ENCODE measurements around the gene HSPB7.
"Not testable (repeated sequence)": the region's sequence is repeated elsewhere in the genome, so short reads cannot be mapped to it uniquely, and the experiment has no call there.

Gene HSPB7

DNA sequence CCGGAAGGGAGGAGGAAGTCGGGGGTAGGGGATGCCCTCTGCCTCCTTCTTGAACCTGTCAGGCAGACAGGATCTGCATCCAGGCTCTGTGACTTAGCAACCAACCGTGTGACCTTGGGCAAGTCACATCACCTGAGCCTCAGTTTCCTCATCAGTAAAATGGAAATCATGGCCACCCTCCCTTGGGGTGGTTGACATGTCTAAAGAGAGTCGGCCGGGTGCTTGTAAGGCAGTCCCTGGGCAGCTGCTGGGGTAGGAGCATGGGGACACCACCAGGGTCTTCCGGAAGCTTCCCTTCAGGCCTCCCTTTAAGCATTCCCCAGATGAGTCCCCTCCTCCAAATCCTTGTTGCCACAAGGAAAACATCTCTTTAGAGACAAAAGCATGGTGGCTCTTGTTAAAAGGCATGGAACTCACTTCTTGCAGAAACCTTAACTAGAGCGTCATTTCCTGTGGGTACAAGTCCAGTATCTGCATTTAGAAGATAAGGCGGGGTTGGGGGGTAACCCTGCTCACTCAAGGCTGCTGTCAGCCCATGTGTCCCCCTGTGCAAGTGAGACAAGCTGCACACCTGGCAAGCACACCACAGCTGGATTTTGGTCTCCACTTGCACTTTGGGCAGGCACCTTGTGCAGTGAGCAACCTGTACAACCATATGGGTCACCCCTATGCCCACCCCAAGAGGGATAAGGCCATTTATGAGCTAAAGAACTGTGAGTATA, 36.1 kb upstream of the HSPB7 start:
- TF ChIP-seq, protein P1, sequence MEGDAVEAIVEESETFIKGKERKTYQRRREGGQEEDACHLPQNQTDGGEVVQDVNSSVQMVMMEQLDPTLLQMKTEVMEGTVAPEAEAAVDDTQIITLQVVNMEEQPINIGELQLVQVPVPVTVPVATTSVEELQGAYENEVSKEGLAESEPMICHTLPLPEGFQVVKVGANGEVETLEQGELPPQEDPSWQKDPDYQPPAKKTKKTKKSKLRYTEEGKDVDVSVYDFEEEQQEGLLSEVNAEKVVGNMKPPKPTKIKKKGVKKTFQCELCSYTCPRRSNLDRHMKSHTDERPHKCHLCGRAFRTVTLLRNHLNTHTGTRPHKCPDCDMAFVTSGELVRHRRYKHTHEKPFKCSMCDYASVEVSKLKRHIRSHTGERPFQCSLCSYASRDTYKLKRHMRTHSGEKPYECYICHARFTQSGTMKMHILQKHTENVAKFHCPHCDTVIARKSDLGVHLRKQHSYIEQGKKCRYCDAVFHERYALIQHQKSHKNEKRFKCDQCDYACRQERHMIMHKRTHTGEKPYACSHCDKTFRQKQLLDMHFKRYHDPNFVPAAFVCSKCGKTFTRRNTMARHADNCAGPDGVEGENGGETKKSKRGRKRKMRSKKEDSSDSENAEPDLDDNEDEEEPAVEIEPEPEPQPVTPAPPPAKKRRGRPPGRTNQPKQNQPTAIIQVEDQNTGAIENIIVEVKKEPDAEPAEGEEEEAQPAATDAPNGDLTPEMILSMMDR (IDR thresholded peaks at IDR 0.05; ENCODE audit: low read depth, low read length) = no peak
- no peak for DNase-seq (ENCODE audit: extremely low read depth, low read depth)

DNA sequence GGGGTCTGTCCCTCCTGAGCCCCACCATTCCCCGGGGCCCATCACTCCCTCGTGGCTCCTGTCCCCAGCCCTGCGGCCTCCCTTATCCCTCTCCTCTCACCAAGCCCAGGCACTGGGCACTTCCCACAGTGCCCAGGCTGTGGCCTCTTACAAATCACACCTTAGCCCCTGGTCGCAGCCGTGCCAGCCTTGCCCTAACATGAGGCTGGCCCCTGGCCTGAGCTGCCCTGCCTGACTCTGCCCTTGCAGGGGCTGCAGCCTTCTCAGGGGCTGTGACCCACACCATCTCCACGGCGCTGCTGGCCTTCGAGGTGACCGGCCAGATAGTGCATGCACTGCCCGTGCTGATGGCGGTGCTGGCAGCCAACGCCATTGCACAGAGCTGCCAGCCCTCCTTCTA, 34.1 kb upstream of the HSPB7 start:
- not testable (repeated sequence) for DNase-seq (ENCODE audit: extremely low read depth, low read depth)

DNA sequence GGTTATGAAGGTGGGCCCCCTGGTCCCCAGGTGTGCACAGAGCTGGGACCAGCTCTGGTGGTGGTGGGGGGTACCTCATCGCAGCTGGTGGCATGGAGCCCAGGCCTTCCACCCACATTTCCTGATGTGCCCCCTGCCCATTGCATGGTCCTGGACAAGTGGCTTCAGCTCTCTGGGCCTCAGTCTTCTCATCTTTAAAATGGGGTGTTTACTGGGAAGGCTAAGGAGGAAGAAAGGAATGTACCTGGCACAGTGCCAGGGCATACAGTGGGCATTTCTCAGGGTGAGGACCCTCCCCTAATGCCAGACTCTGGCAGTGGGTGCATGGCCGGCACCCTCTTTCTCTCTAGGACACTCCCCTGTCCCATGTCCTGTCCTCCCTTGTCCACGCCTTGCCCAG, 33.2 kb upstream of the HSPB7 start:
- no peak for DNase-seq (ENCODE audit: extremely low read depth, low read depth)
- TF ChIP-seq, protein P1 (IDR thresholded peaks at IDR 0.05; ENCODE audit: low read depth, low read length) = no peak

DNA sequence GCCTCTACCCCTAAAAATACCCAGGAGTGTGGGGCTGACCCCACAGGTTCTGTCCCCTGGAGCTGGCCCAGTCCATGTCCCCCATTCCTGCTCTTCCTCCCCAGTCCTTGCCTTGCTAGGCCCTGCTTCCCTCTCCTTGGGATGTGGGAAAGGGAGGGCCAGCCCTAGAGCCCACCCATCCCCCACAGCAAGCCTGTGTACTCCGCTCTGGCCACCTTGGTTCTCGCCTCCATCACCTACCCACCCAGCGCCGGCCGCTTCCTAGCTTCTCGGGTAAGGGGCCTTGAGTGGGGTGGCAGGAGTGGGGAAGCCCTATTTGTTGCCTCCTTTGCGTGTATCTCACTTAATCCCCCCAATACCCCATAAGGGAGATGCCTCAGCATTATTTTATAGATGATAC, 32.5 kb upstream of the HSPB7 start:
- no peak for DNase-seq (ENCODE audit: extremely low read depth, low read depth)
- TF ChIP-seq, protein P1 (IDR thresholded peaks at IDR 0.05; ENCODE audit: low read depth, low read length) = no peak

DNA sequence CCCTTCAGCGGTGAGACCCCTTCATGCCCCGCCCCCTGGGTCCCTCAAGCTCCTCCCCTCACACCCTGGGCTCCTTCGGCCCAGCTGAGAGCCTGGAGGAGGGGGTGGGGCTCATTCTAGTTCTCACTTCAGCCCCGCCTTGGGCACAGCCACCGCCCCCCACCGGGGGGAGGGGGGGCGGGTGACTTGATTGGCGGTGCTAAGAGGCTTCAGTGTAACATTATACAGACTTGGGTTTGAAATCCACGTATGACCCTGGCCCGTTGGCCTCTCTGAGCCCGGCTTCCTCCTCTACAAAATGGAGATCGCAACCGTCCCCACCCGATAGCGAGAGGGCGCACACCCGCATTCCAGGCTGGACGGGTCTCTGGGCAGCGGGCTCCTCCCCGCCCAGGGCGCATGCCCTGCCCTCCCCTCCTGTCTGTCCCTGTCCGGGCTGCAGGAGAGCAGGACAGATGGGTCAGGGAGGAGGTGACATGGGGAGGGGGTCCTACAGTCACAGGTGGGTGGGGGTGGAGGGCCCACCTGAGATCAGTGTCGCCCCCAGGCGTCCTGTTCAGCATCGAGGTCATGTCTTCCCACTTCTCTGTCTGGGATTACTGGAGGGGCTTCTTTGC, 30.8 kb upstream of the HSPB7 start:
- TF ChIP-seq, protein P1 (IDR thresholded peaks at IDR 0.05; ENCODE audit: low read depth, low read length) = no peak; the same call in 1 of the 2 replicates
- no peak for DNase-seq (ENCODE audit: extremely low read depth, low read depth)

DNA sequence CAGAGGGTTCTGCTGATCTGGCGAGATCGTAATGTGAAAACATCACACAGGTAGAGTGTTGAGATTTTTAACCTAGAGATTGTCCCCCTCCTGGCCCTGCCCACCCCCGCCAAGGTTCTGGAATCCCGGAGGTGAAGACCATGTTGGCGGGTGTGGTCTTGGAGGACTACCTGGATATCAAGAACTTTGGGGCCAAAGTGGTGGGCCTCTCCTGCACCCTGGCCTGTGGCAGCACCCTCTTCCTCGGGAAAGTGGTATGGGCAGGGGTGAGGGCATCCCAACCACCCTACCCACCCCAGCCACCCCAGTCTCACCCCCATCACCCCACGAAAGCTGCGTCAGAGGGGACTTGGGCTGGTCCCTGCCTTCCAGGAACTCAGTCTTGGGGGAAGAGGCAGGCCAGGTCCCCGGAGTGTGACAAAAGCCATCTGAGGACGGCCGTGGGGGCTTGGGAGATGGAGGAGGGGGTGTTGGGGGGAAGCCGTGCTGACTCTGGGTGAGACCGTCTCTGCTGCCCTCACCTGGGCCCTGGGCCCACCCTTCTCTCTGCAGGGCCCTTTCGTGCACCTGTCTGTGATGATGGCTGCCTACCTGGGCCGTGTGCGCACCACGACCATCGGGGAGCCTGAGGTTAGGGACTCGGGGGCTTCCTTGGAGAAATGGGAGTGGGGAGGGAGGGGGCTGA, 30.1 kb upstream of the HSPB7 start:
- no peak for DNase-seq (ENCODE audit: extremely low read depth, low read depth)
- TF ChIP-seq, protein P1 (IDR thresholded peaks at IDR 0.05; ENCODE audit: low read depth, low read length) = no peak

DNA sequence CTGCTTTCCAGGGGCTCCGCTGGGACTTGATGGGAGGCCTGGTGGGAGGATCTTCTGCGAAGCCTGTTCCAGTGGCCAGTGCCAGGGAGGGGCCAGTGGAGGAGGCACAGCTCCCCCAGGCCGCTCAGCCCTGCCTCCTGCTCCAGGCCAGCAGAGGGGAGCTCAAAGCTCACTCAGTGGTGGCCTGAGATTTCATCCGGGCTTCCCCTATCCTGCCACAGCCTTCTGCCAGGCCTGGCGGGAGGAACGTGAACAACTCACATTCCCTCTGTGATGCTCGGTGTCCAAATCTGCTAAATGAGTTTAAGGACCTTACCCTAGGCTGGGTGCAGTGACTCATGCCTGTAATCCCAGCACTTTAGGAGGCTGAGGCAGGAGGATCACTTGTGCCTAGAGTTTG, 29.0 kb upstream of the HSPB7 start:
- DNase-seq (ENCODE audit: extremely low read depth, low read depth) = no peak

More for the DNA sequence above, 29.0 kb upstream of the HSPB7 start:
- TF ChIP-seq, protein P1 (IDR thresholded peaks at IDR 0.05; ENCODE audit: low read depth, low read length) = no peak

Data from AG09319 (cell line).